Endothelial cell (in vitro differentiated cells): Measurements from ENCODE around the gene ACYP1. TPM values are rescaled to one million over a fixed set of nuclear protein-coding genes. Genes with fewer than 3 reads are reported as not detected.

Experiments
- DNase-seq: peaks from one replicate; pipeline ENCODE4 v3.0.0; 2021; ENCODE audit warnings: low spot score
- H3K27ac Mint-ChIP-seq: one replicate; pipeline ENCODE4 v1.8.0; 2021; ENCODE audit warnings: mixed read lengths, inconsistent platforms; ENCODE audit not compliant: unreplicated experiment
- H3K27me3 Mint-ChIP-seq: one replicate; pipeline ENCODE4 v1.8.0; 2021; ENCODE audit warnings: mild to moderate bottlenecking, moderate library complexity, mixed read lengths, inconsistent platforms; ENCODE audit not compliant: unreplicated experiment
- H3K36me3 Mint-ChIP-seq: one replicate; pipeline ENCODE4 v1.8.0; 2021; ENCODE audit warnings: mild to moderate bottlenecking, low read depth, mixed read lengths, inconsistent platforms; ENCODE audit not compliant: unreplicated experiment
- H3K4me1 Mint-ChIP-seq: one replicate; pipeline ENCODE4 v1.8.0; 2021; ENCODE audit warnings: mild to moderate bottlenecking, mixed read lengths, inconsistent platforms; ENCODE audit not compliant: unreplicated experiment
- H3K4me3 Mint-ChIP-seq: one replicate; pipeline ENCODE4 v1.8.0; 2021; ENCODE audit warnings: mild to moderate bottlenecking, mixed read lengths, inconsistent platforms; ENCODE audit not compliant: unreplicated experiment
- H3K9me3 Mint-ChIP-seq: one replicate; pipeline ENCODE4 v1.8.0; 2021; ENCODE audit warnings: mixed read lengths, inconsistent platforms; ENCODE audit not compliant: unreplicated experiment
- CTCF ChIP-seq: fragments of 200-600 bp; sonication (generic); IDR thresholded peaks from one replicate; pipeline ENCODE4 v1.5.0; 2021; ENCODE audit warnings: antibody characterized with exemption; ENCODE audit not compliant: unreplicated experiment
- total RNA-seq: library from RNA; stranded (reverse); fragmentation: NEBNext Ultra II Directional; extraction: Animal tissue kit (Norgen Biotek cat#: 25700); gene quantifications from one replicate; pipeline ENCODE4 v1.2.1, GENCODE V29; 2021; ENCODE audit not compliant: unreplicated experiment

Gene ACYP1
- total RNA-seq, 1 donor from 2014 or later = 5.8 TPM

- no peak for TF ChIP-seq CTCF
- Mint-ChIP-seq H3K4me1 (no peaks in the 10 kb centered on the region), H3K36me3 (peaks cover 28% of the 10 kb centered on the region), H3K27me3 (peaks cover 3% of the 10 kb centered on the region), H3K9me3 (no peaks in the 10 kb centered on the region), H3K27ac (no peak overlapping the region), H3K4me3 (no peak overlapping the region)
- DNase-seq = no peak
Measured at GRCh38 chr14:75083271-75083670, 19.4 kb upstream of the ACYP1 start.

- H3K36me3 Mint-ChIP-seq = peaks cover 22% of the 10 kb centered on the region
- no peak for TF ChIP-seq CTCF
- no peak for DNase-seq
- no peak overlapping the region for H3K27ac Mint-ChIP-seq
- no peaks in the 10 kb centered on the region for H3K9me3 Mint-ChIP-seq
- H3K4me1 Mint-ChIP-seq = no peaks in the 10 kb centered on the region
- H3K27me3 Mint-ChIP-seq = peaks cover 3% of the 10 kb centered on the region
- no peak overlapping the region for H3K4me3 Mint-ChIP-seq
Measured at GRCh38 chr14:75081660-75082229, 17.9 kb upstream of the ACYP1 start.

GRCh38 chr14:75079521-75079920 is 15.7 kb upstream of the ACYP1 start:
- Mint-ChIP-seq H3K27me3 (peaks cover 3% of the 10 kb centered on the region), H3K9me3 (no peaks in the 10 kb centered on the region), H3K4me1 (no peaks in the 10 kb centered on the region)

DNA sequence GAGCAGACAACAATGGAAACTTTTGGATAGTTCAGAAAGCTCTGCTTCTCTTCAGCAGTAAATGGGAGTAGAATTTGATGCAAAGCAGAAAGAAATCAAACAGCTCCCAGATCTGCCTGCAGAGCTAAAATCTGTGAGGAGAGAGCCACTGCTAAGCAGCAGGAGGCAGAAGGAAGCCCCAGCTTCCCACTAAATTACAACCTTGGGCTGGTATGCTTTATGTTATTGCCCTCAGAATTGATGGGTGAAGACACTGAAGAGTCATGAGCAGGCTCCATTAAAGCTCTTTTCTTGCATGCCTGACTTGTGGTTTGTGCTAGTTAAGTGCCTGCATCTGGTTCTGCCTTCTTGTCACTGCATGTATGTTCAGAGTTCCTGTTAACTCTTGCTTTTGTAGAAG is 14.0 kb upstream of the ACYP1 start:
- Mint-ChIP-seq H3K27me3 (peaks cover 3% of the 10 kb centered on the region), H3K27ac (no peak overlapping the region), H3K36me3 (peaks cover 4% of the 10 kb centered on the region), H3K4me1 (no peaks in the 10 kb centered on the region), H3K9me3 (no peaks in the 10 kb centered on the region), H3K4me3 (no peak overlapping the region)
- no peak for DNase-seq
- no peak for TF ChIP-seq CTCF

More at GRCh38 chr14:75079521-75079920, 15.7 kb upstream of the ACYP1 start:
- Mint-ChIP-seq H3K27ac (no peak overlapping the region), H3K36me3 (peaks cover 13% of the 10 kb centered on the region), H3K4me3 (no peak overlapping the region)
- DNase-seq = no peak
- no peak for TF ChIP-seq CTCF

DNA sequence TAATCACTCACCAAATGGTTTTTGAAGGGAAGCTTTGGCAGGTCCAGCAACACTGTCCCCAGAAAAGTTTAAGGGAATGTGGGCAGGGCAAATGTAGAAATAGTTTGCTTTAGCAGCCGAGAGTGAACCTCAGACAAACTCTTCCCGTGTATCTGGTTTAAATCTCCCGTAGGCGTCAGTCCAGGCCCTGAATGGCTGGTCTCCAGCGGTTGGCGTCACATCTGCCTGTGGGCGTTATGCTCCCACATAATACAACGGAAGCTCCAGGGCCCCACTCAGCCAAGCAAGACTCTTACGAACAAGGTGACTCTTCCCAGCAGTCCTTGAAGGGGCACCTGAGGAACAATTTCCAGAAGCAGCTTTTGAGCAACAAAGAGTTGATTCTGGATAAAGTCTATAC is 6.6 kb upstream of the ACYP1 start:
- Mint-ChIP-seq H3K27me3 (peaks cover 4% of the 10 kb centered on the region), H3K4me3 (no peak overlapping the region), H3K9me3 (no peaks in the 10 kb centered on the region), H3K4me1 (peaks cover 2% of the 10 kb centered on the region), H3K27ac (no peak overlapping the region), H3K36me3 (no peaks in the 10 kb centered on the region)
- no peak for DNase-seq
- no peak for TF ChIP-seq CTCF
